Measurements from ENCODE around the gene GDNF.
"Not testable (repeated sequence)": the region's sequence is repeated elsewhere in the genome, so short reads cannot be mapped to it uniquely, and the experiment has no call there.

- not testable (repeated sequence) for TF ChIP-seq CTCF (IDR thresholded peaks at IDR 0.05); EZH2 (IDR thresholded peaks at IDR 0.05; ENCODE audit: borderline replicate concordance, insufficient read depth, low read depth, low read length, poor library complexity, severe bottlenecking)
Observed at GRCh38 chr5:37862907-37863306, 23.1 kb upstream of the GDNF start.
